Tracheal epithelial cell (primary cell): ENCODE results near the gene HAX1. TPM values are rescaled to one million over a fixed set of nuclear protein-coding genes. Genes with fewer than 3 reads are reported as not detected.

Experiments used
- total RNA-seq: library from RNA; depleted of rRNA; stranded (reverse); fragments of >200 nt; gene quantifications from 2 replicates; pipeline ENCODE4 v1.2.1, GENCODE V29; 2014

Gene HAX1
- 157 and 191 TPM in 2 replicates for total RNA-seq

DNA sequence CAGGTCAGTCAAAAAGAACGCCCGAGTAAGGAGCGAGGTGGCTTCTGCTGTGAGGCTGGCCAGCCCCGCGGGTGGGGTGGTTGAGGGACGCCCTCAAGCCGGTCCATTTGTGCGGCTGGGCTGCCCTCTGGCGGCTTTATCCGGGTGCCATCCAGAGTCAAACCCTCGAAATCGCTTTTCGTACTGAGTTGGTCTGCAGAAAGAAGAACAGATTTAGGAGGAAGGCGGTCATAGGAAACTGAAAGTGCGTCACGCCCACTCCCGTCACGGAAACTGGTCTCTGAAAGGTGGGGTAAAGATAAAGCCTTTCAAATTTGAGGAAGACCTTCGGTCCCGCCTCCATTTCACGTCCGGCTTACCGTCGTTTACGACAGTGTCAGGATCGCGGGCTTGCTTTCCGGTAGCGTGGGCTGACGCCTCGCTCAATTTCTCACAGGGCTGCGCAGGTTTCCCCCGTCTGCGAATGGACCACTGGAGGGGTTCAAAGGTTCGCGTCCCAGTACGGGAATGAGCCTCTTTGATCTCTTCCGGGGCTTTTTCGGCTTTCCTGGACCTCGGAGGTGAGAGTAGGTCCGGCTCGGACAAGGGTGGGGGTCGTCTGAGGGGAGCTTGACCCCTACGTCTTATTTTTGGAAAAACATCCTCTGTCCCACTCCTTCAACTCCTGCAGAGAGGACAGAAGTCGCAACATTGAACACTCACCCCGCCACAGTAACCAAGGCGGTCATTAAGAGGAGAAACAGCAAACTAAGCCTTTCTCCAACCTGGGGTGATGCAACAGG is at the start of gene HAX1:
HAX1 (plus strand) TSS at position 413 of the 782 bp plus-strand sequence; CDS start at position 508, 95 bp downstream.

DNA sequence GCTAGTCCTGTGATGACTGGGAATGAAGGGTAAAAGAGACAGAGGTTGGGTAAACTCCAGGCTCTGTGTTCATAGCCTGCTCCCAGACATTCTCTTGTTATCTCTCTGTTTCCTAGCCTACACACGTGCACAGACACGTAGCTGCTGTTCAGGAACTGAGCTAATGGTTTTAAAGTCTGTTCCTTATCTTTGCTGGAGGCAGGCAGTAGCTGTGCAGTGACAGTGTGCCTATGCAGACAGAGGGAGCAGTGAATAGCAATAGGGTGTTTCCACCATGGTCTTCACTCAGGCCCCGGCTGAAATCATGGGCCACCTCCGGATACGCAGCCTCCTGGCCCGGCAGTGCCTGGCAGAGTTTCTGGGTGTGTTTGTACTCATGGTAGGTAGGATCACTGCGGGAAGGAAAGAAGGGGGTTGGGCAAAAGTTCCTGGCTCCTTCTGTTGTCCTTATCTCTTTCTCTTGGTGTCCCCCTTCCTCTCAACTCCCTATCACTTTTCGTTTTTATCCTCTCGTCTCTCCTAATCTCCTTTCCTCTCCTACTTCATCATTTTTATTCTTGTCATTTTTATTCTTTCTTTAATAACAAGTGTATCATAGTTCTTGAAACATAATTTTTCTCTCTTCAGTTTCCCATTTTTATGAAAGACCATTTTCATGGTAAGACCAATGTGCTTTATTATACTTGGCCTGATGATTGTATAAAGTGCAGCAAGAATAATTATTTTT is 48.6 kb downstream of the HAX1 start, which contains the start of gene AQP10:
AQP10 (plus strand) TSS at position 212 of the 727 bp plus-strand sequence; CDS start at position 275, 63 bp downstream.

GRCh38 chr1:154324669-154325582 is 52.5 kb downstream of the HAX1 start, which contains the start of gene ATP8B2:
Gene ATP8B2, plus strand, starts transcription at chr1:154325525. Its CDS starts 2,617 bp downstream, at chr1:154328142.

Other genes with a start within 250 kb of the HAX1 start
- 0.21 and 0.24 TPM in 2 replicates for gene NUP210L, start 117.6 kb upstream of the HAX1 start, total RNA-seq
- gene TPM3, start 80.5 kb upstream of the HAX1 start, total RNA-seq = 196 and 436 TPM in 2 replicates
- not detected in 2 replicates for gene CFAP141, start 66.3 kb upstream of the HAX1 start, total RNA-seq
- 19.8 and 21.3 TPM in 2 replicates for gene UBAP2L, start 51.7 kb upstream of the HAX1 start, total RNA-seq
- under 0.01 TPM in 1 of 2 replicates, not detected in the other for gene AQP10, start 48.5 kb downstream of the HAX1 start, total RNA-seq
- gene ATP8B2, start 52.9 kb downstream of the HAX1 start, total RNA-seq = 11.3 and 45.8 TPM in 2 replicates
- 16.0 and 49.4 TPM in 2 replicates for gene IL6R, start 132.7 kb downstream of the HAX1 start, total RNA-seq
- not detected in 2 replicates for gene TDRD10, start 229.6 kb downstream of the HAX1 start, total RNA-seq
- gene SHE, start 229.8 kb downstream of the HAX1 start, total RNA-seq = under 0.01 and 0.24 TPM in 2 replicates